Thymus (tissue), 11 donors: Measurements from ENCODE around the gene ZMYM4. TPM values are rescaled to one million over a fixed set of nuclear protein-coding genes. Genes with fewer than 3 reads are reported as not detected.

Experiments
- DNase-seq, 9 donors: peaks; one replicate each; pipeline ENCODE4 v3.0.0-alpha.2; 2013; ENCODE audit warnings: low spot score in 9 of 9, low read depth in 6 of 9, missing footprints in 1 of 9
- H3K27ac ChIP-seq, 2 donors: one replicate each; pipeline ENCODE4 v1.5.1; 2013; ENCODE audit warnings: control low read depth in 1 of 2, low read depth in 1 of 2, low read length in 1 of 2, mild to moderate bottlenecking in 1 of 2, moderate library complexity in 1 of 2
- H3K27me3 ChIP-seq, 2 donors: one replicate each; pipeline ENCODE4 v1.5.1; 2013; ENCODE audit warnings: low read length in 1 of 2; ENCODE audit not compliant: control insufficient read depth in 2 of 2, insufficient read depth in 1 of 2
- H3K36me3 ChIP-seq, 2 donors: one replicate each; pipeline ENCODE4 v1.5.1; 2013; ENCODE audit warnings: low read length in 1 of 2, mild to moderate bottlenecking in 1 of 2, moderate library complexity in 1 of 2; ENCODE audit not compliant: control insufficient read depth in 2 of 2, insufficient read depth in 2 of 2
- H3K4me1 ChIP-seq, 2 donors: one replicate each; pipeline ENCODE4 v1.5.1; 2013; ENCODE audit warnings: low read length in 2 of 2; ENCODE audit not compliant: control insufficient read depth in 2 of 2, insufficient read depth in 2 of 2
- H3K4me3 ChIP-seq, 2 donors: one replicate each; pipeline ENCODE4 v1.5.1; 2013; ENCODE audit warnings: low read length in 2 of 2, control low read depth in 1 of 2, mild to moderate bottlenecking in 1 of 2
- H3K9me3 ChIP-seq, 2 donors: one replicate each; pipeline ENCODE4 v1.5.1; 2013; ENCODE audit warnings: low read length in 1 of 2, mild to moderate bottlenecking in 1 of 2; ENCODE audit not compliant: control insufficient read depth in 2 of 2, insufficient read depth in 1 of 2
- WGBS: extraction: QIAGEN DNeasy Blood & Tissue Kit; methylation state at CpG from one replicate; pipeline ENCODE4 v1.1.7; 2013; 5-methylcytosine and 5-hydroxymethylcytosine counted together
- polyA plus RNA-seq: library from polyadenylated mRNA; stranded (reverse); fragments of 200-250 nt; gene quantifications from one replicate; pipeline ENCODE4 v1.2.3, GENCODE V29; 2013
- total RNA-seq: library from RNA; stranded (reverse); fragments of 120-200 nt; gene quantifications from one replicate; pipeline ENCODE4 v1.2.4, GENCODE V29; 2013
- donor health status: healthy.

The ZMYM4 gene
- total and polyA plus RNA-seq, 2 donors: 17.3 to 31.6 TPM

- Histone ChIP-seq H3K36me3 (peaks cover 10 to 63% of the 10 kb centered on the region in 2 donors), H3K9me3 (no peaks in the 10 kb centered on the region), H3K4me3 (no peak overlapping the region), H3K4me1 (no peaks in the 10 kb centered on the region), H3K27me3 (no peaks in the 10 kb centered on the region), H3K27ac (no peak overlapping the region)
- DNase-seq: no peak
- WGBS: 97% methylated on average over 3 of the region's 3 CpGs
Measured at GRCh38 chr1:35398739-35399138, 130.2 kb downstream of the ZMYM4 start.

DNA sequence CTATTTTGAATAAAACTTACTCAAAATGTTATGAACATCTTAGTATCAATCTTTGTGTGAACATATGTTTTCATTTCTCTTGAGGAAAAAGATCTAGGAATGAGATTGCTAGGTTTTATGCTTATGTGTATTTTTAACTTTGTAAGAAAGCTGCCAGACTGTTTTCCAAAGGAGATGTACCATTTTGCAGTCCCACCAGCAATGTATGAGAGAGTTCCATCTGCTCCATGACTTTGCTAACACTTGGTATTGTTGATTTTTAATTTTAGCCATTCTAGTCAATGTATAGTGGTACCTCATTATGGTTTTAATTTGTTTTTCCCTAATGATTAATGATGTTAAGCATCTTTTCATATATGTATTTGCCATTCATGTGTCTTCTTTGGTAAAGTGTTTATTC lies 132.5 kb downstream of the ZMYM4 start:
- no peak overlapping the region for H3K27ac ChIP-seq
- no peak for DNase-seq
- H3K4me1 ChIP-seq: no peaks in the 10 kb centered on the region
- no peaks in the 10 kb centered on the region for H3K9me3 ChIP-seq
- peaks cover under 1 to 58% of the 10 kb centered on the region in 2 donors for H3K36me3 ChIP-seq
- H3K4me3 ChIP-seq: no peak overlapping the region
- H3K27me3 ChIP-seq: no peaks in the 10 kb centered on the region

- Histone ChIP-seq H3K9me3 (no peaks in the 10 kb centered on the region), H3K4me3 (no peak overlapping the region), H3K4me1 (no peaks in the 10 kb centered on the region), H3K36me3 (peaks cover 21 to 46% of the 10 kb centered on the region in 2 donors), H3K27me3 (no peaks in the 10 kb centered on the region), H3K27ac (no peak overlapping the region)
- no peak for DNase-seq
Measured at GRCh38 chr1:35406103-35406502, 137.6 kb downstream of the ZMYM4 start.

GRCh38 chr1:35407743-35408142 lies 139.2 kb downstream of the ZMYM4 start:
- H3K27ac ChIP-seq: no peak overlapping the region
- no peak overlapping the region for H3K4me3 ChIP-seq
- no peak for DNase-seq
- peaks cover 21 to 44% of the 10 kb centered on the region in 2 donors for H3K36me3 ChIP-seq
- no peaks in the 10 kb centered on the region for H3K4me1 ChIP-seq
- H3K27me3 ChIP-seq: no peaks in the 10 kb centered on the region
- H3K9me3 ChIP-seq: no peaks in the 10 kb centered on the region
- WGBS: over 99% methylated on average over 4 of the region's 4 CpGs

DNA sequence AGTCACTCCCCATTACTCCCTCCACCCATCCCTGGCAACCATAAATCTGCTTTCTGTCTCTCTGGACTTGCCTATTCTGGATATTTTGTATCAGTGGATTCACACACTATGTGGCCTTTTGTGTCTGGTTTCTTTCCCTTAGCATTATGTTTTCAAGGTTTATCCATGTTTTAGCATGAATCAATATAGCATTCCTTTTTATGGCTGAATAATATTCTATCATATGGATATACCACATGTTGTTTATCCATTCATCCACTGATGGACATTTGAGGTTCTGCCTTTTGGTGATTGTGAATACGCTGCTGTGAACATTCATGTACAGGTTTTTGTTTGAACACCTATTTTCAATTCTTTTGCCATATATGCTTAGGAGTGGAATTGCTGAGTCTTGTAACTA lies 140.4 kb downstream of the ZMYM4 start:
- no peaks in the 10 kb centered on the region for H3K4me1 ChIP-seq
- no peak overlapping the region for H3K4me3 ChIP-seq
- no peaks in the 10 kb centered on the region for H3K27me3 ChIP-seq
- H3K27ac ChIP-seq: no peak overlapping the region
- peaks cover 21 to 41% of the 10 kb centered on the region in 2 donors for H3K36me3 ChIP-seq
- no peaks in the 10 kb centered on the region for H3K9me3 ChIP-seq
- WGBS: 100% methylated on average over 1 of the region's 1 CpG
- DNase-seq: no peak

GRCh38 chr1:35426097-35426586 lies 157.6 kb downstream of the ZMYM4 start:
- Histone ChIP-seq H3K4me1 (no peaks in the 10 kb centered on the region), H3K27ac (no peak overlapping the region), H3K9me3 (no peaks in the 10 kb centered on the region), H3K27me3 (no peaks in the 10 kb centered on the region), H3K4me3 (no peak overlapping the region), H3K36me3 (peaks cover 0 to 3% of the 10 kb centered on the region in 2 donors)
- no peak for DNase-seq
- 75% methylated on average over 2 of the region's 2 CpGs for WGBS

GRCh38 chr1:35428360-35428759 lies 159.9 kb downstream of the ZMYM4 start:
- Histone ChIP-seq H3K9me3 (peaks cover 0 to 3% of the 10 kb centered on the region in 2 donors), H3K27me3 (no peaks in the 10 kb centered on the region), H3K27ac (no peak overlapping the region), H3K4me3 (no peak overlapping the region), H3K4me1 (no peaks in the 10 kb centered on the region), H3K36me3 (peaks cover 9 to 13% of the 10 kb centered on the region in 2 donors)
- DNase-seq: no peak
- WGBS: over 99% methylated on average over 7 of the region's 7 CpGs

DNA sequence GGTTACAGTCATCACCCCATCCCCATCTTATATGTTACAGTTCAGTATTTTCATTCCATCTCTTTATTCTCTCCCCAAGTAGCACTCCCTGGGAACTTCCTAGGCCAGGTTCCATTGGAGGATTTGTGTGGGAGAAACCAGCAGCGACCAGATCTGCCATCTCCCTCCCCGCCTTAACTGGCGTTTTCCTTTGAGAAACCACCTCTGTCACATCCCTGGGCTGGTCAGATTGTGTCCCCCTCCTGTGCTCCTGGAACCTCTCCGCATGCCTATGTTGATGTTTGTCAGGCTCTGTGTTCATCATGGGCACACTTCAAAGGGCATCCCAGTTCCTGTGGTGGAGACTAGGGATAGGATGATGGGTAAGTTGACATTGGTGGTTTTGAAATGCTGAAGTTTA lies 162.3 kb downstream of the ZMYM4 start:
- Histone ChIP-seq H3K36me3 (peaks cover 30 to 32% of the 10 kb centered on the region in 2 donors), H3K27me3 (no peaks in the 10 kb centered on the region), H3K9me3 (peaks cover 0 to 3% of the 10 kb centered on the region in 2 donors), H3K27ac (no peak overlapping the region), H3K4me3 (no peak overlapping the region), H3K4me1 (no peaks in the 10 kb centered on the region)
- 100% methylated on average over 4 of the region's 4 CpGs for WGBS
- DNase-seq: no peak

GRCh38 chr1:35431173-35431599 lies 162.7 kb downstream of the ZMYM4 start:
- H3K4me3 ChIP-seq: no peak overlapping the region
- no peaks in the 10 kb centered on the region for H3K27me3 ChIP-seq
- no peak overlapping the region for H3K27ac ChIP-seq
- H3K9me3 ChIP-seq: peaks cover 0 to 3% of the 10 kb centered on the region in 2 donors
- H3K36me3 ChIP-seq: peaks cover 34 to 36% of the 10 kb centered on the region in 2 donors
- 77% methylated on average over 7 of the region's 7 CpGs for WGBS
- no peak for DNase-seq
- H3K4me1 ChIP-seq: no peaks in the 10 kb centered on the region

DNA sequence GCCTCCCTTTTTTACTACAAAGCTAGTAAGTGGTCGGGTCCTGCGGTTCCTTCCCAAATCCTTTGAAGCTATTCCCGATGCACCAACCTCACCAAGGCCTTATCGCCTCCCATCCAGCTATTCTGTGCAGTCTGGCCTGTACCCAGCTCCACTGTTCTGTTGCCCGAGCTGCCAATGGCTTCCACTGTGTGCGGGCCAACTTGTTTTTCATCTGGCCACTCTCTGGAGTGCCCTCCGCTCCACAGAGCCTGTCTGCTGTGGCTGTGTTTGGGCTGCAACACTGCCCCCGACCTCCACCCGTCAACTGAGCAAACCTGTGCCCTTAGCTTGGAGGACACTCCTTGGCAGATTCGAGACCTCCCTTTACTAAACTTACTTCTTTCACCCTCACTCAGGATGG lies 163.7 kb downstream of the ZMYM4 start:
- over 99% methylated on average over 10 of the region's 10 CpGs for WGBS
- Histone ChIP-seq H3K27ac (no peak overlapping the region), H3K4me1 (no peaks in the 10 kb centered on the region), H3K4me3 (no peak overlapping the region), H3K27me3 (no peaks in the 10 kb centered on the region), H3K9me3 (peaks cover 0 to 3% of the 10 kb centered on the region in 2 donors), H3K36me3 (peaks cover 34 to 42% of the 10 kb centered on the region in 2 donors)
- DNase-seq: no peak
